GM18519 (cell line): ENCODE results near the gene C4orf51.
"Not testable (repeated sequence)": the region's sequence is repeated elsewhere in the genome, so short reads cannot be mapped to it uniquely, and the experiment has no call there.

ENCODE experiments used
- ATAC-seq: cut with Tn5 transposase; IDR thresholded peaks from one replicate; pipeline ENCODE4 v1.9.1; 2021; ENCODE audit warnings: mild to moderate bottlenecking, moderate library complexity; ENCODE audit not compliant: unreplicated experiment, low FRiP score

C4orf51 gene

GRCh38 chr4:145679991-145680455 lies at the start of gene C4orf51:
C4orf51 (plus strand) TSS chr4:145680146; CDS start chr4:145680204, 58 bp downstream.
- no peak for ATAC-seq

GRCh38 chr4:145635117-145635516 lies 44.8 kb upstream of the C4orf51 start:
- ATAC-seq: no peak

GRCh38 chr4:145635630-145636029 lies 44.3 kb upstream of the C4orf51 start:
- no peak for ATAC-seq

GRCh38 chr4:145639186-145639698 lies 40.7 kb upstream of the C4orf51 start:
- no peak for ATAC-seq

- not testable (repeated sequence) for ATAC-seq
Observed at GRCh38 chr4:145640236-145640635, 39.7 kb upstream of the C4orf51 start.

- ATAC-seq: no peak
Observed at GRCh38 chr4:145643295-145643694, 36.7 kb upstream of the C4orf51 start.

GRCh38 chr4:145644699-145645098 lies 35.2 kb upstream of the C4orf51 start:
- no peak for ATAC-seq

- no peak for ATAC-seq
Observed at GRCh38 chr4:145656156-145656555, 23.8 kb upstream of the C4orf51 start.

GRCh38 chr4:145660064-145660463 lies 19.9 kb upstream of the C4orf51 start:
- ATAC-seq: no peak

GRCh38 chr4:145663194-145663593 lies 16.8 kb upstream of the C4orf51 start:
- no peak for ATAC-seq

GRCh38 chr4:145665773-145666172 lies 14.2 kb upstream of the C4orf51 start:
- ATAC-seq: no peak

GRCh38 chr4:145670422-145670821 lies 9.5 kb upstream of the C4orf51 start:
- ATAC-seq: no peak

GRCh38 chr4:145679520-145679919 lies 426 bp upstream of the C4orf51 start:
- no peak for ATAC-seq

GRCh38 chr4:145680902-145681301 lies 956 bp downstream of the C4orf51 start:
- no peak for ATAC-seq

GRCh38 chr4:145681518-145681917 lies 1.6 kb downstream of the C4orf51 start:
- ATAC-seq: no peak

GRCh38 chr4:145681956-145682355 lies 2.0 kb downstream of the C4orf51 start:
- no peak for ATAC-seq

GRCh38 chr4:145686991-145687390 lies 7.0 kb downstream of the C4orf51 start:
- ATAC-seq: no peak

GRCh38 chr4:145690610-145691009 lies 10.7 kb downstream of the C4orf51 start:
- no peak for ATAC-seq

- ATAC-seq: not testable (repeated sequence)
Observed at GRCh38 chr4:145691416-145691815, 11.5 kb downstream of the C4orf51 start.

- no peak for ATAC-seq
Observed at GRCh38 chr4:145694929-145695328, 15.0 kb downstream of the C4orf51 start.

GRCh38 chr4:145697332-145697731 lies 17.4 kb downstream of the C4orf51 start:
- no peak for ATAC-seq

- no peak for ATAC-seq
Observed at GRCh38 chr4:145698507-145698906, 18.6 kb downstream of the C4orf51 start.
